Measurements from ENCODE around the gene TESPA1.

GRCh38 chr12:54956818-54957641, 27.5 kb downstream of the TESPA1 start:
- TF ChIP-seq CREB1 (CRISPR knock-in tag; IDR thresholded peaks at IDR 0.05) (no peak), CBFB (CRISPR knock-in tag; IDR thresholded peaks at IDR 0.05; ENCODE audit: low read depth) (no peak), ZNF416 (CRISPR knock-in tag; IDR thresholded peaks at IDR 0.05) (no peak), ZNF121 (CRISPR knock-in tag; IDR thresholded peaks at IDR 0.05) (no peak), USF2 (CRISPR knock-in tag; IDR thresholded peaks at IDR 0.05) (no peak), CTCF (IDR thresholded peaks at IDR 0.05) (no peak)
